Adrenal gland (tissue), 5 donors: Measurements from ENCODE around the gene TFPI.
A peak's percentile ranks its signal among the peaks of the same experiment; 100 is the strongest.

Experiments used
- POLR2A ChIP-seq, 2 donors: fragments of 450-650 bp; IDR thresholded peaks; one replicate each; pipeline ENCODE4 v1.6.1; 2017; ENCODE audit warnings: antibody characterized with exemption in 2 of 2, mild to moderate bottlenecking in 2 of 2, moderate library complexity in 1 of 2
- TF ChIP-seq, protein P1 (sequence below), 6 experiments: fragments of 450-650 bp in 4 of 6; fragments of 200-600 bp in 2 of 6; sonication (generic) in 1 of 6; IDR thresholded peaks; 1 replicate in 5 of 6; 2 replicates in 1 of 6; pipeline versions ENCODE4 v1.5.1 to v1.8.0; 2016 to 2021; ENCODE audit warnings: antibody characterized with exemption in 6 of 6, mild to moderate bottlenecking in 2 of 6, moderate library complexity in 1 of 6
- donor health status: DM: no; HTN: no; CAD: no.

DNA sequence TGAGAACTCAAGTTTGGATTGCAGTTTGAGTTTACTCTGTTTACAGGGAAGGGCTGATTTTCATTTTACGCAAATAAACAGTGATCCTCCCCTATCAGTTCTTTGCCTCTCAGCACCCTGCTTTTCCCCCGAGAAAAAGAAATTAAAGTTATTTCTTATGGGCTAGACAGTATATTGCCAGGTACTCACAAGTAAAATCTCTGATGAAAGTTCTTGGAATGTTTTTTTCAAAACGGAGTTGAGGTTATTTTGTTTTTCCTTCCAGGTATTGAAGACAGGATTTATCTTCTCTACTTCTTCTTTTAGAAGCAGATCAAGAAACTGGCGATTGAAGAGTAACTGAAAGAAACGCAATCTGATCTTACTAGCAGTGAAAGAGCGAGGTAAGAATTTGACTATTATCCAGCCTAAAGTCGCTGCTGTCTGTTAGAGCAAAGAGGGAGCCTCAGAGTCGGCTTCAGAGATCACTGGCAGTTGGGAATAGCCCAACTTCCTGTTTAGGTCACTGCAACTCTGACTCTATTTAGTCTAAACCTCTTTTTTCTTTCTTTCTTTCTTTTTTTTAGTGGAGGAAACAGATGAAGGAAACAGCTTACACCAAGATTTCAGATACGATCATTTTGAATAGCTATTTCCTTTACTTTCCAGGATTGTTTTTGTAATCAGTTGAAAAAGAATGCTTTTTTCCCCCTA is at the start of gene TFPI:
- TF ChIP-seq, protein P1, sequence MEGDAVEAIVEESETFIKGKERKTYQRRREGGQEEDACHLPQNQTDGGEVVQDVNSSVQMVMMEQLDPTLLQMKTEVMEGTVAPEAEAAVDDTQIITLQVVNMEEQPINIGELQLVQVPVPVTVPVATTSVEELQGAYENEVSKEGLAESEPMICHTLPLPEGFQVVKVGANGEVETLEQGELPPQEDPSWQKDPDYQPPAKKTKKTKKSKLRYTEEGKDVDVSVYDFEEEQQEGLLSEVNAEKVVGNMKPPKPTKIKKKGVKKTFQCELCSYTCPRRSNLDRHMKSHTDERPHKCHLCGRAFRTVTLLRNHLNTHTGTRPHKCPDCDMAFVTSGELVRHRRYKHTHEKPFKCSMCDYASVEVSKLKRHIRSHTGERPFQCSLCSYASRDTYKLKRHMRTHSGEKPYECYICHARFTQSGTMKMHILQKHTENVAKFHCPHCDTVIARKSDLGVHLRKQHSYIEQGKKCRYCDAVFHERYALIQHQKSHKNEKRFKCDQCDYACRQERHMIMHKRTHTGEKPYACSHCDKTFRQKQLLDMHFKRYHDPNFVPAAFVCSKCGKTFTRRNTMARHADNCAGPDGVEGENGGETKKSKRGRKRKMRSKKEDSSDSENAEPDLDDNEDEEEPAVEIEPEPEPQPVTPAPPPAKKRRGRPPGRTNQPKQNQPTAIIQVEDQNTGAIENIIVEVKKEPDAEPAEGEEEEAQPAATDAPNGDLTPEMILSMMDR (IDR thresholded peaks at IDR 0.05), result no peak
- peak in 1 of 2 donors; percentile 39 for TF ChIP-seq POLR2A (IDR thresholded peaks at IDR 0.05)
